CD4-positive, alpha-beta memory T cell (primary cell): Measurements from ENCODE around the gene AOPEP. TPM values are rescaled to one million over a fixed set of nuclear protein-coding genes. Genes with fewer than 3 reads are reported as not detected.

Experiments used
- CTCF ChIA-PET: fragments of 350-600 bp; sonication (Branson Sonifier 250); formaldehyde crosslinking; loops from one replicate; lab custom pipeline; 2021; ENCODE audit warnings: inconsistent platforms; ENCODE audit not compliant: partially characterized antibody; lab: Charles Lee
- POLR2A ChIA-PET: fragments of 350-600 bp; sonication (Branson Sonifier 250); formaldehyde crosslinking; loops from one replicate; lab custom pipeline; 2021; ENCODE audit not compliant: partially characterized antibody; lab: Charles Lee
- DNase-seq, 5 donors: peaks; one replicate each; pipeline versions ENCODE4 v3.0.0 to v3.0.0-alpha.2; 2020 to 2022; ENCODE audit warnings: mixed read lengths in 1 of 5
- H3K27ac ChIP-seq: one replicate; pipeline ENCODE4 v1.7.0; 2013; ENCODE audit warnings: low read depth, low read length
- H3K27me3 ChIP-seq: 2 replicates; pipeline ENCODE4 v1.7.0; 2013; ENCODE audit warnings: mild to moderate bottlenecking, low read length, moderate library complexity; ENCODE audit not compliant: insufficient read depth
- H3K36me3 ChIP-seq: 2 replicates; pipeline ENCODE4 v1.7.0; 2013; ENCODE audit warnings: mild to moderate bottlenecking, low read length, moderate library complexity; ENCODE audit not compliant: insufficient read depth
- H3K4me1 ChIP-seq: 2 replicates; pipeline ENCODE4 v1.7.0; 2013; ENCODE audit warnings: mild to moderate bottlenecking, low read length, moderate library complexity; ENCODE audit not compliant: insufficient read depth
- H3K4me3 ChIP-seq, 2 donors: one replicate each; pipeline ENCODE4 v1.7.0; 2013; ENCODE audit warnings: low read length in 2 of 2, mild to moderate bottlenecking in 1 of 2
- H3K9me3 ChIP-seq, 2 donors: one replicate each; pipeline ENCODE4 v1.7.0; 2013; ENCODE audit warnings: low read length in 2 of 2, control low read depth in 1 of 2; ENCODE audit not compliant: control insufficient read depth in 1 of 2
- H3K27ac Mint-ChIP-seq, 7 donors: one replicate each; pipeline ENCODE4 v1.8.0; 2020 to 2021; ENCODE audit warnings: mixed read lengths in 7 of 7, mild to moderate bottlenecking in 6 of 7, inconsistent platforms in 3 of 7, moderate library complexity in 3 of 7
- H3K27me3 Mint-ChIP-seq, 2 donors: one replicate each; pipeline ENCODE4 v1.8.0; 2020 to 2021; ENCODE audit warnings: mixed read lengths in 2 of 2
- H3K36me3 Mint-ChIP-seq, 2 donors: one replicate each; pipeline ENCODE4 v1.8.0; 2020 to 2021; ENCODE audit warnings: mixed read lengths in 2 of 2, inconsistent platforms in 1 of 2, mild to moderate bottlenecking in 1 of 2
- H3K4me1 Mint-ChIP-seq, 4 donors: one replicate each; pipeline ENCODE4 v1.8.0; 2020 to 2021; ENCODE audit warnings: mixed read lengths in 4 of 4, mild to moderate bottlenecking in 1 of 4
- H3K4me3 Mint-ChIP-seq, 8 donors: one replicate each; pipeline ENCODE4 v1.8.0; 2020 to 2021; ENCODE audit warnings: mixed read lengths in 8 of 8, mild to moderate bottlenecking in 7 of 8, moderate library complexity in 6 of 8, inconsistent platforms in 3 of 8
- H3K9me3 Mint-ChIP-seq, 8 donors: one replicate each; pipeline ENCODE4 v1.8.0; 2020 to 2021; ENCODE audit warnings: mixed read lengths in 8 of 8, mild to moderate bottlenecking in 5 of 8, inconsistent platforms in 3 of 8, moderate library complexity in 1 of 8
- intact Hi-C: fragments of 100-400 bp; cut with micrococcal nuclease; formaldehyde crosslinking; loops from one replicate; pipeline ENCODE4 v1.15.1; 2023
- polyA plus RNA-seq, 2 donors: library from polyadenylated mRNA; unstranded; fragments of 300-500 nt; fragmentation: Illumina TruSeq; gene quantifications; one replicate each; pipeline ENCODE4 v1.2.3, GENCODE V29; 2021
- total RNA-seq, 2 experiments: library from RNA; stranded (reverse); gene quantifications; one replicate each; pipeline ENCODE4 v1.2.3, GENCODE V29; 2021

The AOPEP gene
- total and polyA plus RNA-seq, 4 experiments from 2014 or later: 3.1 to 11.7 (median 7.6) TPM

DNA sequence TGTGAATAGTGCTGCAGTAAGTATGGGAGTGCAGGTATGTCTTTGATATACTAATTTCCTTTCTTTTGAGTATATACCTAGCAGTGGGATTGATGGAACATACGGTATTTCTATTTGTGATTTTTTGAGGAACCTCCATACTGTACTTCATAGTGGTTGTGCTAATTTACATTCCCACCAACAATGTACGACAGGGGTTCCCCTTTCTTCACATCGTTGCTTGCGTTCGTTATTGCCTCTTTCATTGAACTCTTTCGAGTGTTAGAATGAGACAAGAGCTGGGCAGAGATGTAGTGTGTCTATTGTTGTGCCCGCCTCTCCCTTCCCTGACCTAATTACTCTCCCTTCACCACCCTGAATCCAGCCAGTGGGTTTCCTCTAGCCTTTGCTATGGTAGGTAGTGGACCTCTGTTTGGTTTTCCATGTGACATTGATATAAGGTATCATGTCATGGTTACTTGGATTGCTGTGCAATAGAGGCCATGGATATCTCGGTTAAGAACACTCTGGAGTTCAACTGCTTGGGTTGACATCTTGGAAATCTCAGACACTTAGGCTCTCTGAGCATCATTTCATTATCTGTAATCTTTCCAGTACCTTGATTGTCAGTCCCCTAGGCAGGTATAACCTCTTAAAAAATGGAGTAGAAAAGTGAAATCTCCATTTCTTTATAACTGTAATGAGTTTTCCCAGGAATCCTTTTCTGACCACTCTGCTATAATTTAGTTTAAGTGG lies 19.5 kb downstream of the AOPEP start:
- Histone ChIP-seq H3K36me3 (no peaks in the 10 kb centered on the region), H3K27me3 (no peaks in the 10 kb centered on the region), H3K4me1 (no peaks in the 10 kb centered on the region), H3K27ac (no peak overlapping the region), H3K4me3 (no peak overlapping the region), H3K9me3 (no peaks in the 10 kb centered on the region)
- POLR2A ChIA-PET: no interaction called here
- H3K27me3 Mint-ChIP-seq: no peaks in the 10 kb centered on the region
- peaks cover 0 to 27% (median 18%) of the 10 kb centered on the region in 8 donors for H3K9me3 Mint-ChIP-seq
- CTCF ChIA-PET: no interaction called here
- H3K4me1 Mint-ChIP-seq: peaks cover 0 to 2% (median under 1%) of the 10 kb centered on the region in 4 donors
- H3K27ac Mint-ChIP-seq: no peak overlapping the region
- DNase-seq: no peak
- intact Hi-C loops: no loop called here
- H3K4me3 Mint-ChIP-seq: no peak overlapping the region
- peaks cover 37 to 54% of the 10 kb centered on the region in 2 donors for H3K36me3 Mint-ChIP-seq

- ChIA-PET POLR2A (no interaction called here), CTCF (interaction anchor here (0.6 kb wide), 1 partner anchor 114 kb away, joined by 3 read pairs; no protein-coding TSS in a partner anchor)
- Histone ChIP-seq H3K9me3 (no peaks in the 10 kb centered on the region), H3K36me3 (no peaks in the 10 kb centered on the region), H3K4me1 (no peaks in the 10 kb centered on the region), H3K4me3 (no peak overlapping the region), H3K27ac (no peak overlapping the region), H3K27me3 (no peaks in the 10 kb centered on the region)
- intact Hi-C loops: no loop called here
- Mint-ChIP-seq H3K4me3 (no peak overlapping the region), H3K27me3 (no peaks in the 10 kb centered on the region), H3K27ac (no peak overlapping the region), H3K9me3 (peaks cover 0 to 30% (median 20%) of the 10 kb centered on the region in 8 donors), H3K4me1 (peaks cover 0 to 2% (median 0%) of the 10 kb centered on the region in 4 donors), H3K36me3 (peaks cover 39 to 60% of the 10 kb centered on the region in 2 donors)
- no peak for DNase-seq
Observed at GRCh38 chr9:94746541-94747370, 20.3 kb downstream of the AOPEP start.

- Mint-ChIP-seq H3K4me3 (no peak overlapping the region), H3K36me3 (peaks cover 7 to 25% of the 10 kb centered on the region in 2 donors), H3K4me1 (peaks cover 0 to 2% (median 0%) of the 10 kb centered on the region in 4 donors), H3K27me3 (no peaks in the 10 kb centered on the region), H3K27ac (no peak overlapping the region), H3K9me3 (peaks cover 0 to 6% (median 4%) of the 10 kb centered on the region in 8 donors)
- no peak for DNase-seq
- intact Hi-C loops: no loop called here
- no peaks in the 10 kb centered on the region for H3K36me3 ChIP-seq
- no peaks in the 10 kb centered on the region for H3K27me3 ChIP-seq
- H3K9me3 ChIP-seq: no peaks in the 10 kb centered on the region
- CTCF ChIA-PET: no interaction called here
- no peaks in the 10 kb centered on the region for H3K4me1 ChIP-seq
- no peak overlapping the region for H3K27ac ChIP-seq
- POLR2A ChIA-PET: no interaction called here
- no peak overlapping the region for H3K4me3 ChIP-seq
Observed at GRCh38 chr9:94754976-94755475, 28.5 kb downstream of the AOPEP start.

DNA sequence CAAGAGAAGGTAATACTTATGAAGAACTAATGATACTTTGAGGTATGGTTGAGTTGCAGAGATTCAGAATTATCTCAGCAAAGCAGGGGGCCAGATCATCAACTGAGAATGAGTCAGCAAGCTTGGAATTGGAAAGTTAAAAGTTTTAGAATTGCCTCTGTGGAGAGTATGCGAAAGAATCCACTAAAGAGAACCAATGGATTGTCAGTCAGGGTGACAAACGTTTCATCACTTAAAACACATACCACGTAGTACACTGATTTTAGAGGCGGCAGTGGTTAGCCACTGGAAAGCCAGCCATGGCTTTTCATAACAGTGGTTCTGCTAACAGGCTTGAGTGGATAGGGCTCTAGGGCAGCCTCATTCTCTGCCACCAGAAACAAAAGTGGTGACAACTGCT lies 30.7 kb downstream of the AOPEP start:
- H3K36me3 ChIP-seq: no peaks in the 10 kb centered on the region
- no peak for DNase-seq
- no peaks in the 10 kb centered on the region for H3K4me1 ChIP-seq
- H3K4me3 ChIP-seq: no peak overlapping the region
- Mint-ChIP-seq H3K27me3 (no peaks in the 10 kb centered on the region), H3K36me3 (peaks cover 11 to 29% of the 10 kb centered on the region in 2 donors), H3K4me1 (peaks cover 0 to 11% (median 7%) of the 10 kb centered on the region in 4 donors), H3K27ac (peak overlapping the region in 1 of 7 donors; percentile 77), H3K9me3 (peaks cover 0 to 3% (median 0%) of the 10 kb centered on the region in 8 donors), H3K4me3 (no peak overlapping the region)
- intact Hi-C loops: no loop called here
- H3K27me3 ChIP-seq: no peaks in the 10 kb centered on the region
- no peaks in the 10 kb centered on the region for H3K9me3 ChIP-seq
- no peak overlapping the region for H3K27ac ChIP-seq
- ChIA-PET POLR2A (no interaction called here), CTCF (no interaction called here)

- no peaks in the 10 kb centered on the region for H3K4me1 ChIP-seq
- H3K4me3 Mint-ChIP-seq: no peak overlapping the region
- intact Hi-C loops: no loop called here
- H3K27ac ChIP-seq: no peak overlapping the region
- no peaks in the 10 kb centered on the region for H3K27me3 Mint-ChIP-seq
- peaks cover 0 to 3% (median 0%) of the 10 kb centered on the region in 8 donors for H3K9me3 Mint-ChIP-seq
- no peaks in the 10 kb centered on the region for H3K27me3 ChIP-seq
- POLR2A ChIA-PET: no interaction called here
- no peak overlapping the region for H3K4me3 ChIP-seq
- peaks cover 11 to 26% of the 10 kb centered on the region in 2 donors for H3K36me3 Mint-ChIP-seq
- H3K9me3 ChIP-seq: no peaks in the 10 kb centered on the region
- no peak for DNase-seq
- CTCF ChIA-PET: interaction anchor here (1.8 kb wide), 1 partner anchor 369 kb away, joined by 3 read pairs; no protein-coding TSS in a partner anchor
- H3K4me1 Mint-ChIP-seq: peaks cover 0 to 11% (median 7%) of the 10 kb centered on the region in 4 donors
- no peaks in the 10 kb centered on the region for H3K36me3 ChIP-seq
- H3K27ac Mint-ChIP-seq: no peak overlapping the region
Observed at GRCh38 chr9:94758031-94758430, 31.5 kb downstream of the AOPEP start.

- no peak overlapping the region for H3K4me3 ChIP-seq
- DNase-seq: no peak
- peaks cover 0 to 3% (median 0%) of the 10 kb centered on the region in 8 donors for H3K9me3 Mint-ChIP-seq
- POLR2A ChIA-PET: no interaction called here
- no peak overlapping the region for H3K27ac ChIP-seq
- peaks cover 11 to 27% of the 10 kb centered on the region in 2 donors for H3K36me3 Mint-ChIP-seq
- no peaks in the 10 kb centered on the region for H3K36me3 ChIP-seq
- CTCF ChIA-PET: interaction anchor here (1.8 kb wide), 1 partner anchor 368 kb away, joined by 3 read pairs; no protein-coding TSS in a partner anchor
- intact Hi-C loops: no loop called here
- H3K4me1 ChIP-seq: no peaks in the 10 kb centered on the region
- H3K4me3 Mint-ChIP-seq: no peak overlapping the region
- no peak overlapping the region for H3K27ac Mint-ChIP-seq
- no peaks in the 10 kb centered on the region for H3K27me3 Mint-ChIP-seq
- peaks cover 0 to 11% (median 7%) of the 10 kb centered on the region in 4 donors for H3K4me1 Mint-ChIP-seq
- no peaks in the 10 kb centered on the region for H3K27me3 ChIP-seq
- no peaks in the 10 kb centered on the region for H3K9me3 ChIP-seq
Observed at GRCh38 chr9:94758880-94759279, 32.4 kb downstream of the AOPEP start.

DNA sequence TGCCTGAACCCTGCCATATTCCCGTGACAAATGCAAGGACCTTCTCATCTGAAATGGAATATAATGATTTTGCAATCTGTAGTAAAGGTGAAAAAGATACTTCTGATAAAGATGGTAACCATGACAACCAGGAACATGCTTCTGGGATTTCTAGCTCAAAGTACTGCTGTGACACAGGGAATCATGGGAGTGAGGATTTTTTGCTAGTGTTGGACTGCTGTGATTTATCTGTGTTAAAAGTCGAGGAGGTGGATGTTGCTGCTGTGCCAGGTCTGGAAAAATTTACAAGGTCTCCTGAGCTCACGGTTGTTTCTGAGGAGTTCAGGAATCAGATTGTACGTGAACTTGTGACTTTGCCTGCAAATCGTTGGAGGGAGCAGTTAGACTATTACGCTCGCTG lies 33.5 kb downstream of the AOPEP start:
- ChIA-PET CTCF (interaction anchor here (1.1 to 1.8 kb wide), 3 partner anchors 25 to 367 kb away, joined by 3 to 4 read pairs (median 3); no protein-coding TSS in a partner anchor), POLR2A (no interaction called here)
- intact Hi-C loops: no loop called here
- no peaks in the 10 kb centered on the region for H3K27me3 ChIP-seq
- H3K36me3 ChIP-seq: no peaks in the 10 kb centered on the region
- Mint-ChIP-seq H3K4me1 (peaks cover 0 to 11% (median 7%) of the 10 kb centered on the region in 4 donors), H3K9me3 (peaks cover 0 to 3% (median 0%) of the 10 kb centered on the region in 8 donors), H3K27ac (no peak overlapping the region), H3K4me3 (no peak overlapping the region), H3K36me3 (peaks cover 11 to 31% of the 10 kb centered on the region in 2 donors), H3K27me3 (no peaks in the 10 kb centered on the region)
- no peak overlapping the region for H3K27ac ChIP-seq
- no peaks in the 10 kb centered on the region for H3K4me1 ChIP-seq
- H3K9me3 ChIP-seq: no peaks in the 10 kb centered on the region
- no peak overlapping the region for H3K4me3 ChIP-seq
- DNase-seq: no peak
